ENCODE measurements around the gene TMIGD3.
"Not testable (repeated sequence)": the region's sequence is repeated elsewhere in the genome, so short reads cannot be mapped to it uniquely, and the experiment has no call there.

Gene TMIGD3

DNA sequence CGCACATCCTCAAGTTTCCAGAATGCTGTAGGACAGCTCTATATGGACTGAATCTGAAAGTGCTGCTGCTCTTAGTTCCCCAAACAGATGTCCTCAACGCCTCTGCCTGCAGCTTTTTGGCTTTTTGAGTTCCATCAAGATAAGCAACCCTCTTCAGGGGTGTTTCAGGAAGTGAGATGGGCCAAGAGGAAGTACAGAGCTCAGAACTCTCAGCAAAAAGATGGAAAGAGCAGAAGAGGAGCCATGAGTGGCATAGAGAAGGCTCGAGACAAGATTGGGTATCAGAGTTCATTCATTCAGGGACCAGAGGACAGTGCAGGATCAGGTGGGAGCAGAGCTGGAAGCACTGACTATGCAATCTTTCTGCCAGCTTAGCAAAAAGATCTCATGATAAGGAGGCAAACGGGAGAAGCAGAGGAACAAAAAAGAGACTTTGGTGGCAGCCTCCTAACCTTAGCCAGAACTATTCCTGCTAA is at the start of gene TMIGD3, which contains the start of gene ADORA3:
TMIGD3 (minus strand) TSS at position 49 of the 476 bp plus-strand sequence. CDS start 279 bp downstream, outside the sequence.
ADORA3 (minus strand) TSS at position 49 of the 476 bp plus-strand sequence. CDS start 279 bp downstream, outside the sequence.
- no peak for DNase-seq

DNA sequence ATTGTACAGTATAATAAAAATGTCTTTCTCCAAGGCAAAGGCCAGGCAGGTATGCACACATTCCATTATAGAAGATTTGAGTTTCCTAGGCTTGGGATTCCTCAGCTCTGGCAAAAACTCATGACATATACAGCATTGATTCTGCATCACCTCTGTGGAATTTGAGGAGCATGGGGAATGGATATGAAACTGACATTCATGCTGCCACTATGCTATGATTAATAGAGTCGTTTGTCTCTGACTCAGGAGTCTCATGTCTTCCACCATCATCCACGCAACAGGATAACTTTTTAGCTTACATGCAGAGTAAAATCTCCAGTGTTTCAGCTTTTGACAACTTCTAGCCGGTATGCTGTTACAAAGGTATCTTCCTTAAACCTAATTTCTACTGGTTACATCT is 49.8 kb upstream of the TMIGD3 start:
- DNase-seq = no peak

DNA sequence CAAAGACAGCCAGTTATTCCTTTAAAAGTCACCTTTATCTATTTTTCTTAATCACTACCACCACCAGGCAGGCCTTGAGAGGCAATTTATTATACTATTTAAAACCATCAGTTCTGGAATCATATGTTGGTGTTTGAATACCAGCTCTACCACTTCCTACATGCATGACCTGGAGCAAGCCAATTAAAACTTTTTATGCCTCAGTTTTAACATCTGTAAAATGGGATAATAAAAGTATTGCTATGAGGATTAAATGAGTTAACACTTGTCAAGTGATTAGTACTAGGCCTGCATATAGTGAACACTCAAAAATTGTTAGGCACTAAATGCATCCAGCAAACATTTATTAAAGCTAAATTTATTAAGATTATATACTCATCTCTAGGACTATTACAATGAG is 49.2 kb upstream of the TMIGD3 start:
- no peak for DNase-seq

DNA sequence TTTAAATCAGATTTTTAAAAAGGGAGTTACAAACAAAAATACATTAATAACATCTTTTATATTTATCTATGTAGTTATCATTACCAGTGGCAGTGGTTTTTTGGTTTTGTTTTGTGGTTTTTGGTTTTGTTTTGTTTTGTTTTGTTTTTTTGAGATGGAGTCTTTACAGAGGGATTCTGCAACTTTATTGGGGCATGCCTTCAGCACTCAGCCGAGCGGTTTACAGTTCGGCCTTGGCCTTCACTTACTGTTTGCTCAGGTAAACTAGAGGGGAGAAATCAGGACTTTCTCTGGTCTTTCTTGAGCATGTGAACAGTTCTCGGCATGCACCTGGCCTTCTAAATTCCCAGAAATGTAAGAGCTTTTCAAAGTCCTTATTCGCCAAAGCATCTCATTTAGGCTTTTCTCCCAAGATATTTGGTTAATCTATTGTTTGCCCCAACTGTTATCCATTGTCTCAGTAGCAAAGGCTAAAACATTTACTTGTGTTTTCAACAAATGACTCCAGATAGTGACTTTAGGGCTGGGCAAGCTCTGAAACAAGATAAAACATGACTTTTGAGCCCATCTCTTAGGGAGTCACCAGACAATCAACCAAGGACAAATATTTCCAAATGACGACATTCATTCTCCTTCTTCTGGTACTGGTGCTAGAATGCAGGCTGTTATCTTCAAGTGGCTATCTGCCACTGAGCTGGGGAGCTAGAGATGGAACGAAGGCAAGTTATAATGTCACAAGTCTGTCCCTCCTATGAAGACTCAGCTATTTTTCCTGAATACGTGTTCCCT is 48.4 kb upstream of the TMIGD3 start:
- DNase-seq = no peak

DNA sequence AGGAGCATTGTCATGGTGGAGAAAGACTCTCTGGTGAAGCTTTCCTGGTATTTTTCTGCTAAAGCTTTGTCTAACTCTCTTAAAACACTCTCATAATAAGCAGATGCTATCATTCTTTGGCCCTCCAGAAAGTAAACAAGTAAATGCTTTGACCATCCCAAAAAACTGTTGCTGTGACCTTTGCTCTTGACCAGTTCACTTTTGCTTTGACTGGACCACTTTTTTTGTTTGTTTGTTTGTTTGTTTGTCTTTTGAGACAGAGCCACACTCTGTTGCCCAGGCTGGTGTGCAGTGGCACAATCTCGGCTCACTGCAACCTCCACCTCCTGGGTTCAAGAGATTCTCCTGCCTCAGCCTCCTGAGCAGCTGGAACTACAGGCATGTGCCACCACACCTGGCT is 44.4 kb upstream of the TMIGD3 start:
- DNase-seq = not testable (repeated sequence)

DNA sequence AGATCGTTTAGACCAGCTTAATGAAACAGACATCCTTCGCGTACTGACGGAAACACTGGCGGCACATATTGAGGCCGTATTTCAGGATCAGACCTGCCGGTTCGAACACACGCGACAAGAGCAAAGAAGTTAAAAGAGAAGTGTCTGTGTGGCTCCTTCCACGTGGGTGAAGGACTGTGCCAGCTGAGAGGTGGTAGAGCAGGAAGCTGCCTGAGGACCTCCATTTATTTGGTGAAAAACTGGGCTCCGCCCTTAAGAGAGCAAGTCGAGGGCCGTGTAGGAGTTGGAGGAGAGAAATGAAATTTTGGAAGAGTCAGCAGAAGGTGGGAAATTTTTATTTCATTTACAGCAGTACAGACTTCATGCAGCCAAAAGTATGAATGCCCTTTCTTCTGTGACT is 38.8 kb upstream of the TMIGD3 start:
- no peak for DNase-seq

DNA sequence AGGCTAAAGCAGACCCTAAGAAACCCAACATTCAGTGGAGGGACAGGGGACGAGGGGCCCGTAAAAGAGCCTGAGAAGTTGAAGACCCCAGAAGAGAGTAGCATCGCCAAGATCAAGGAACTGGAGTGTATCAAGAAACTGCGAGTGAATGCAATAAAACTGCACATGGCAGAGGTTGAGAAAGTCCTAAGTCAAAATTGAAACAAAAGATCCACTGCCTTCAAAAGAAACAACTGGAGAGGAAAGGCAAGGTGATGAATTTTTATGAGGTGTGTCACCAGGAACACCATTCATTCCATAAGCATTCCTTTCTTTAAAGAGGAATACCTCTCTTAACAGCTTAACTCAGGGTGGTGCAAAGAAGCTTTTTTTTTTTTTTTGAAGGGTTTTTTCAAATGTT is 38.3 kb upstream of the TMIGD3 start:
- no peak for DNase-seq

DNA sequence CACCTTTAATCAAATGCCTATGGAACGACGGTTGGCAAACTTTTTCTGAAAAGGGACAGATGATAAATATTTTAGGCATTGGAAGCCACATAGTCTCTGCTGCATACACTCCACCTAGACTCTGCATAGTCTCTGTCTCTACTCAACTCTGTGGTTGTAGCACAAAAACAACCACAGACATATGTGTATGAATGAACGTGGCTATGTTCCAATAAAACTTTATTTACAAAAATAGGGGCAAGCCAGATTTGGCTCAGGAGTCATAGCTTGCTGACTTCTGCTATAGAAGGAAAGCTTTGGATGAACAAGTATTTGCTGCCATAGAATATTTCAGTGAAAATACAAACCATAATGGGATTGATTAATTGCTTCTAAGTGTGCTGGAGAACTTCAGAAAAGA is 37.5 kb upstream of the TMIGD3 start:
- DNase-seq = no peak

DNA sequence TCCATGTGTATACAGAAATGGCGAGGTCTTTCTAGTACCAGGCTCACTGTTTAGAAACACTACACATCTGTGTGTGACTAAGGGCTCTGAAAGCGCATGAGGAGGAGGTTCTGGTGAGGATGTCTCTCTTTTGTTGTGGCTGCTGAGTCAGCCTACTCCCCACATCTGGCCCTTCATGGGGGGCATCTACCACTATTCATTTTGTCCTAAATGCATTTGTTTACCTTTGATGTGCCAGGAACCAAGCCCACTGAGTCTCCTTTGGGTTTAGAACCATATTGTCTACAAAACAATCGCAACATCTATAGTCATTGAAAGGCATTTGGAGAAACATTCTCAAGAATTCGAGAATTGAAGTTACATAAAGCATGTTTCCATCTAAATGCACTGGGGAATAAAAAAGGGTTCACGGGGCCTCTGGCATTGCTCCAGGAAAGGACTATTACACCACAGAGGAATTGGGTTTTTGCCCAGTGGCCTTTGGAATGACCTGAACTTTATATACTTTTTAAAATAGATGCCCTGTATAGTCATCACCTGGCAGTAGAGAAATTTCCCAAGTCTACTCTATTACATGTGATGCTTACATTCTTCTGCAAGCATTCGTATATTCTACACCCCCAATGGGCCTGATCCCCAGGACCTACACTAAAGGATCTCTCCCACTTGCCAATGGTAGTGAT is 35.1 kb upstream of the TMIGD3 start:
- no peak for DNase-seq

DNA sequence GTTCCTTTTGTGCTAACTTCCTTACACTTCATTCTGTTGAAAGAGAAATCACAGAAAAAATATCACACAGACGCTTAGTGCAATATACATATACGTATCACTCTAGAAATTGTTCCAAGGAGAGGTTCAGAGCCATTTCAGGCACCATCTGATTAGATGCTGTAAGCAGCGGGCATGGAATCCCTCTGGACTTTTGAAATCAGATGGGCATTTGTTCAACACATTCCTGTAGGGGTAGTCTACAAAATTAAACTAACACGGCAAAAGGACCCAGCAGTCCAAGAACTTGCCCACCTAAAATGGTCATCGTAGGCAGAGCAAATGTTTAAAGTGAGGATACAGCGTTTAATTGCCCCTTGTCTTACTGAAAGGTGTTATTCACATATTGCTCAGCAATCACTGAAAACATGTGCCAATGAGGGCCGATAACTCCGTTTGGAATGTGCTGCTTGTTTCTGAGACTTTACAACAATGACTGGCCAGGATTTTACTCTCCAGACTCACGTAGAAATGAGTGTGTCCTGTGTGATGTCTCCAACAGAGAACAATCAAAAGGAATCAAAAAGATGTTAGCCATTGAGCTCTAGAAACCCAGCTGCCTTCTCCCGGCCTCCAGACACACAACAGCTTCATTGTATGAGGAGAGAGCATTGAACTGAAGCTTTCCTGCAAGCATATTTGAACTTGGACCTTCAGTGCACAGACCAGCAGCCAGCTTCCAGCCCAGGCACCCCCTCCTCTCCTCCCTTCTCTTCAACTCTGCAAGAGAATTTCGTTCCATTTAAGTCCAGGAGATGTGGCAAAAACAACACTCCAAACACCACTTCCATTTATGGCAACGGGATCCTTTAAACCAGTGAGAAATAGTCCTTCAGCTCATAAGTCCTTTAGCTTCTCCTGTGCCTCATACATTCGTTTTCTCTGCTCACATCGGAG is 32.1 kb upstream of the TMIGD3 start:
- DNase-seq = peak; percentile 52

DNA sequence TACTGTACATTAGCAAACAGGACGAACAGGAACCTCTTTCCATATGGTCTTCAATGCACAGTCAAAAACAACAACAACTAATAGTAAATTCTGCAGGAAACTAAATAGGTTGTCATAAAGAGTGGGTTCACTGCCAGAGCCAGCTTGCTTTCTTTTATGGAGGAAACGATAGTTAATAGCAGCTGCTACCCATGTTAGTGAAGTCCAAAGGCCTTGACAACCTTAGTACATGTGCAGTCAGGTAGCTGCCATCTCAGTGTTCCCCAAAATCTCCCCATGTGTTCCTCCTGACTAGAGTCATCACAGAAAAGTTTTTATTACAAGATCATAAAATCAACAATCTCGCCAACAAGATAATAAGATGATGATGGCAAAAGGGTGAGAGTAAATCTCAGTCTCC is 16.6 kb upstream of the TMIGD3 start:
- DNase-seq = no peak

DNA sequence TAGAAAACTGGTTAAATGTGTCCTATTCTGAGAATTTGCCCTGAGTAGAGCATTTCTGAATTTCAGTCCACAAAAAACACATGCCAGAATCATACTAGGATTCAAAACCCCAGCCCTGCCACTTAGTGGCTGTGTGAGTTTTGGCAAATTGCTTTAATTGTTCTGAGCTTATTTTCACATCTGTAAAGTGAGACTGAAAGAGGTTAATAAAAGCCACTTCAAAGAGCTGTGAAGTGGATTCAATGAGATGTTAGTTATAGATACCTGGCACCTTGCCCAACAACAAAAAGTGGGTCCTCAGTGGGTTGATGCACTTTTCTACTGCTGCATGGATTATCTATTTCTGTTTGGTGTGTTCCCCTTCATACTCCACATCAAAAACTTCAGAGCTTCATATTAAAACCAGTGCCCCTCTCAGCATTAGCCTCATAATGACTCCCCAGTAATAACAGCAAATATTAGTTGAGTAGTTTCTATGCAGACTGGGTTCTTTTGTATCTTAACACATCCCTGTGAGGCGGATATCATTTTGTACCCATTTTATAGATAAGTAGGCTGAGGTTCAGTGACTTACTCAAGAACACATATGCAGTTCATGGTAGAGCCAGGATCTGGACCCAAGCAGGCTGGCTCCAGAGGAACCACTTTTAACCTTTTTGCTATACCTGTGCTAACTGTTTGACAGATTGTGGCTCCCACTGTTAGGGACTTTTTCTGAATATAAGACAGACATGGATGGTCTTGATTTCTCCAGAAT is 14.2 kb upstream of the TMIGD3 start:
- no peak for DNase-seq

DNA sequence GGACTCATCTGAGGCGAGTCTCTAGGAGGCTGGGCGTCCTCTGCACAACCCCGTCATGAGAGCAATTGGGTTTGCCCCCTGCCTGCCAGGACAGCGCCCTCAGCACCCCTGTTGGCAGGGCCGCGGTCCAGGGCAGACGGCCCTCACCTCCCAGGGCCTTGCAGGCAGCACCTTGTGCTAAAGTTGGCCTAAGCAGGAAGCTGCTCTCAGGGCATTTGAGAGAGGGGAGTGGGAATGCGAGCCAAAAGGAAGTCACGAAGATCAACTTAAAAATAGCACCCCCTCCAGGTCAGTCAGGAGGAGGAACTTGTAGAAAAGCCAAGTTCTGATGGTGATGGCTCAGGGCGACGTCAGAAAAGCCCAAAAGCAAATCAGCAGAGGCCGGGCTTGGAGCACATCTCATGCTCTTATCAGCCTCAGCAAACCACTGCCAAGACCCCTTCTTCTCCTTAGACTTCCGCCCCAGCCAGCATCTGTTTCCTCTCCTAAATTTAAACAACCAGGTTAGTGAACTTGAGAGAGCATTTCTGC is 12.6 kb upstream of the TMIGD3 start:
- peak; percentile 68 for DNase-seq

DNA sequence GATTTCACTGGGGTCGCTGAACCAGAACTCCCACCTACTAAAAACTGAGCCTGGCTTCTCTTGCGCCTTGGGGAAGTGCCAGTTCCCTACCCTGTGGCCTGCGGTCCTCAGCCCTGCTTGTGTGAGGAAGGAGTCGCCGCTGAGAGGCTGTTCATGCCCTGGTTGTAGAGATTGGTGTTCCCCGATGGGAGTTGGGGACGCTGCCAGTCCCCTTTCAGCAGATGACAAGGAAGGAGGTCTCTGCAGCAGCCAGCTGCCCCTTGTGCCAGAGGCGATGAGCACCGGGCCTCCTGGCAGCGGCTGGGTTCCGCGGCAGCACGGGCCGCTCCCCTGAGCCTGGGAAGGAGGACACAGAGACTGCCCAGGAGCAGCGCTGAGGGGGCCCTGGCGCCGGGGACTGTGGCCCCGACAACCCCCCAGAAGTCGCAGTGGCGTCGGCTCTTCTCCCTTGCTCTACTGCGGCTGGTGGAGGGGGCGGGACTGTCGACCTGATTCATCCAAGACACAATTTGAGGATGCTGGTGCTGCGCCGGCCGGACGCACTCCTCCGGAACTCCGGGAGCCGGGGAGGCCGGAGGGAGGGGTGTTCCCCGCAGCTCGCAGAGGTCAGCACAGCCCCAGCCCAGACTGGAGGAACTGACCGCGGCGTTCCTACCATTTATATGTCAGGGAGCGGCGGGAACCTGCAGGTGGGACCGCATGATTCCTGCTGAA is 12.0 kb upstream of the TMIGD3 start:
- peak; percentile 57 for DNase-seq

DNA sequence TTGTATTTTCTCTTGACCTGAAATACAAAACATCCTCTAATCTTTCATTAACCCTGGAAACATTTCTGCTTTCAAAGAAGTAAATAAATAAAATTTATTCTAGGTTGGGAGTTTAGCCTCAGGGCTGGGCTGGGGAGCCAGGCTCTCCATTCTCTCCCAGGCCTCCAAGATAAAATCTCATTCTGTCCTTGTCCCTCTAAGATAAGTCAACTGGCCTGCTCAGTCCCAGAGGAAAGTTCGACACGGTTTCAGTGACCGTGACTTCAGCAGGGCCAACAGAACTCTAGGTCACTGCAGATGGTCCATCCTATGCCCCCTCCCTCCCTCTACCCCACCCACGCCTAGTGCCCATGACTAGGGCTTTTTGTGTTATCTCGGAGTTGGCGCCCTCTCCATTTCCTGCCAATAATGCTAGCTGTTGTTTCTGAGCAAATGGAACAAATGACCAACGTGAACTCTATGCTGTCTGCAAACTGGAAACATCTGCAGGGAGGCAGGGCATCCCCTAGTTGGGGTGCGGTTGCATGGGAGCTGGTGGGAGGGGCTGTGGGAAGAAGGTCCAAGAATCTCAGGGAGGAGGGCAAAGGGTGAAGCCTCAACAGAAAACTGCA is 10.1 kb upstream of the TMIGD3 start:
- no peak for DNase-seq

DNA sequence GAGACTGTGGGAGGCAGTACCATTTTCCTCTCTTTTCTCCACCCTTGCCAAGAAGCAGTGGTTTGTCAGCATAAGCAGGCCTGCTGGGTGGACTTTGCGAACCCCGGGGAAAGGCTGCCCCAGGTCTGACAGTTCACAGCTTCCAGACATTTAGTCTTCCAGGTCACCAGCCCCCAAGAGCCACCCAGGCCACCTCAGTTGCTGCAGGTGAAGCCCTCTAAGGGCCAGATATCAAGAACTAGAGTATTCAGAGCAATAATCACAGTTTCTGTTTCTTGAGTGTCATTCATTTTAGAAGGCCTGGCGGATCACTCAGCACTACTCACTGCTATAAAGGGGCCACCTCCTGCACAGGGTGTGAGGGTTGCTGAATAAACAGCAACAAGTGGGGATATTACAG is 9.5 kb upstream of the TMIGD3 start:
- no peak for DNase-seq

DNA sequence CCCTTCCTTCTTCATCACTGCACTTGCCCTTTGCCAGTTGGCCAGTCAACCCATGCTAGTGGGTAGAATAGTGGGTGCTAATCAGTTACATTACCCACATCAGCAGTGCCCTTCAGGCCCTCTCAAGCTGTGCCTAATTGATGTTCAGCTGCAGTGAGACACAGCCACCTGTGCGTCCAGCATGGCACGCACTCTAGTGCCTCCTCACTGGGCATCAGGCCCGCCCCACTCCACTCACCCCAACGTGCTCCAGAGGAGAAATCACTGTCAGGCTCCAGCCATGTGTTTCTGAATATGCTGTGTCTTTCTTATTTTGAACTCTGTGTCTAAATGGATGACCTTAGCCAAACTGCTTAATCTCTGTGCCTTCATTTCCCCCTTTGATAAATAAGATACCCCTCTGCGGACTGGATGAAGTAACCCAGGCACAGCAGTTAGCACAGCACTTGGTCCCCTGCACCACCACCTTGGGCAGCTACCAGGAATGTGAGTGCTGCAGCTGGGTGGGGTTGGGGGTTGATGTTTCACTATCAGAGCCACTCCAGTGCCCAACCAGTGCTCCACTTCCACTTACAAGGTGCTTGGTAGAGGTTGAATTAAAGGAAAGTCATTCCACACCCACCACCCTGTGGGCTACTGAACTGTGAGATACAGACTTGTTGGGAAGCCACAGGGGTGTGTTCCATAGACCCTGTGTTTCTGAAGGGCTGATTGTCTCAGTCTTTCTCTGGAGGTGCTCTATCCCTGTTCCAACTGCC is 8.9 kb upstream of the TMIGD3 start:
- no peak for DNase-seq

DNA sequence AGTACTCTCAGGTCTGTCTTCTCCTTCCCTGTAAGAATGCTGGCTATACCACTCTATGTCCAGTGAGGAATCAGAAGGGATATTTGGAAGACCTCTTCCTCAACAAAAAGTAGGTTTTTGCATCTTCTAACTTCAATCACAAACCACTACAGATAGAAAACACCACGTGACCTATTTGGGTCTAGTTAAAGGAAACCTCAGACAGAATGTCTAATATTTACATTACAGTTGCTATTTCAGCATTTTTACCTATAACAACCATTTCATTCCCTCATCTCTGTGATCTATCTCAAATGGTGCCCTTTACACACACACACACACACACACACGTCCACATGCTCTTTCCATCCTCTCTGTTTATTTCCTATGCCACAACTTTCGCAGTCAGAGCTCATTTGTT is 7.9 kb upstream of the TMIGD3 start:
- DNase-seq = no peak

DNA sequence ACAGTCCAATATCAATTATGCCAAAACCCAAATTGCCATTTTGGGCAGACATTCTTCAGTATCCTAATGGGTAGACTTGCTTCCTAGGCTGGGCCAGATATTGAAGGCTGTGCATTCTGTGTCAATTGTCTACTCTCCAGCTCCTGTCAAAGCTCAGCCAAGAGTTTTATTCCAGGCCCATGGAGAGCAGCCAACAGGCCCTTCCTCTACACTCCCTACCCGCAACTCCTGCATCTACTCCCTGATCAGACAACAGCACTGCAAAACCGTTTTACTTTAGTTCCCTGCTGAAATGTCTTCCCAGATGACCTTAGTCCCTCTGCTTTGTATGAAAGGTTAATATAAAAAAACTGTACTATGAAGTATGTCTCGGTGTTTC is 6.6 kb upstream of the TMIGD3 start:
- DNase-seq = no peak
